Neural progenitor cell (in vitro differentiated cells): Measurements from ENCODE around the gene GLYATL1. TPM values are rescaled to one million over a fixed set of nuclear protein-coding genes. Genes with fewer than 3 reads are reported as not detected.

Source experiments
- DNase-seq: peaks from one replicate; pipeline ENCODE4 v3.0.0-alpha.2; 2016; ENCODE audit warnings: low spot score
- H2AFZ ChIP-seq: fragments of 200-600 bp; sonication (generic); replicated peaks from 2 replicates; pipeline ENCODE4 v1.6.1; 2016; ENCODE audit warnings: antibody characterized with exemption
- H3F3A ChIP-seq: fragments of 200-600 bp; sonication (generic); 2 replicates; pipeline ENCODE4 v1.6.1; 2016; ENCODE audit warnings: antibody characterized with exemption, low read depth
- H3K27ac ChIP-seq: fragments of 200-600 bp; sonication (generic); 2 replicates; pipeline ENCODE4 v1.5.1; 2016; ENCODE audit warnings: mild to moderate bottlenecking
- H3K27me3 ChIP-seq: fragments of 200-600 bp; sonication (generic); 2 replicates; pipeline ENCODE4 v1.6.1; 2016; ENCODE audit warnings: mild to moderate bottlenecking, moderate library complexity
- H3K36me3 ChIP-seq: fragments of 200-600 bp; sonication (generic); 2 replicates; pipeline ENCODE4 v1.5.1; 2016
- H3K4me1 ChIP-seq: fragments of 200-600 bp; sonication (generic); 2 replicates; pipeline ENCODE4 v1.6.1; 2016; ENCODE audit warnings: mixed run types
- H3K4me2 ChIP-seq: fragments of 200-600 bp; sonication (generic); 2 replicates; pipeline ENCODE4 v1.6.1; 2016
- H3K4me3 ChIP-seq: fragments of 200-600 bp; sonication (generic); 2 replicates; pipeline ENCODE4 v1.5.1; 2016
- H3K79me2 ChIP-seq: fragments of 200-600 bp; sonication (generic); 2 replicates; pipeline ENCODE4 v1.6.1; 2016; ENCODE audit warnings: low read depth
- H3K9ac ChIP-seq: fragments of 200-600 bp; sonication (generic); 2 replicates; pipeline ENCODE4 v1.6.1; 2016
- H3K9me3 ChIP-seq: fragments of 200-600 bp; sonication (generic); 2 replicates; pipeline ENCODE4 v1.5.1; 2016; ENCODE audit warnings: low read depth
- H4K20me1 ChIP-seq: fragments of 200-600 bp; sonication (generic); 2 replicates; pipeline ENCODE4 v1.6.1; 2016; ENCODE audit warnings: low read depth
- H3K27ac Mint-ChIP-seq: 3 replicates; pipeline ENCODE4 v1.8.0; 2021; ENCODE audit warnings: mixed read lengths
- H3K27me3 Mint-ChIP-seq: 2 replicates; pipeline ENCODE4 v1.8.0; 2022; ENCODE audit warnings: low read depth, mild to moderate bottlenecking, inconsistent platforms, moderate library complexity, mixed read lengths; ENCODE audit not compliant: insufficient read depth
- H3K36me3 Mint-ChIP-seq: 3 replicates; pipeline ENCODE4 v1.8.0; 2021; ENCODE audit warnings: mixed read lengths
- H3K4me1 Mint-ChIP-seq: 3 replicates; pipeline ENCODE4 v1.8.0; 2021; ENCODE audit warnings: mixed read lengths
- H3K4me3 Mint-ChIP-seq: 3 replicates; pipeline ENCODE4 v1.8.0; 2021; ENCODE audit warnings: mild to moderate bottlenecking, moderate library complexity, mixed read lengths
- H3K9me3 Mint-ChIP-seq: 3 replicates; pipeline ENCODE4 v1.8.0; 2020; ENCODE audit warnings: mixed read lengths
- EZH2 ChIP-seq: fragments of 200-600 bp; sonication (generic); IDR thresholded peaks from 2 replicates; pipeline ENCODE4 v1.6.1; 2017; ENCODE audit warnings: antibody characterized with exemption, mild to moderate bottlenecking, moderate library complexity
- EZH2phosphoT487 ChIP-seq: fragments of 200-600 bp; sonication (generic); IDR thresholded peaks from 2 replicates; pipeline ENCODE4 v1.6.1; 2017; ENCODE audit warnings: antibody characterized with exemption
- total RNA-seq: library from RNA; depleted of rRNA; stranded (reverse); fragments of >200 nt; gene quantifications from 2 replicates; pipeline ENCODE4 v1.2.3, GENCODE V29; 2015; ENCODE audit warnings: low replicate concordance
- TF ChIP-seq, protein P1 (sequence below): fragments of 200-600 bp; sonication (generic); IDR thresholded peaks from 2 replicates; pipeline ENCODE4 v1.5.1; 2017; ENCODE audit warnings: antibody characterized with exemption, mild to moderate bottlenecking

Gene GLYATL1
- total RNA-seq, 1 donor from 2014 or later, result 9.1 TPM

DNA sequence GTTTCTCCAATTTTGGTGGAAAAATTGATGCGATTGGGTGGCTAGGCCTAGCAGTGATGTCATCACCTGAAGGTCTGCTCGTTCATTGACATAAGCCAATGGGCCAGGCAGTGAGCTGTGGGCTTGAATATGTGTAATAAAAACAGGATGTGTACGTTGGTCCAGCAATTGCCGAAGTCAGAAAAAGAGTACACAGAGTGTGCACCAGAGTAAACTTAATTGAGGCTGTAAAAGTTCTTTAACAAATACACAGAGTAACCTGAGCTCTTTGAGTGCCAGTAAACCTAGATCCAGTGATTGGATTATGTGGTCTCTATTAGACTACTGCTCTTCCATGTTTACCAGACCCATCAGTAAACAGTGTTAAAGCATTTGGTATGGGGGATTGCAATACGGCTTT is 13.0 kb upstream of the GLYATL1 start:
- Histone ChIP-seq H3K9ac (no peak overlapping the region), H3K27me3 (no peaks in the 10 kb centered on the region), H3K4me1 (peaks cover 43% of the 10 kb centered on the region), H4K20me1 (no peaks in the 10 kb centered on the region), H3K27ac (no peak overlapping the region), H3K4me2 (peak overlapping the region; percentile 77), H3K36me3 (no peaks in the 10 kb centered on the region), H3K79me2 (no peaks in the 10 kb centered on the region), H3K9me3 (no peaks in the 10 kb centered on the region), H2AFZ (no peak overlapping the region), H3K4me3 (no peak overlapping the region), H3F3A (peaks cover 30% of the 10 kb centered on the region)
- TF ChIP-seq EZH2 (no peak), EZH2phosphoT487 (no peak)
- TF ChIP-seq, protein P1, sequence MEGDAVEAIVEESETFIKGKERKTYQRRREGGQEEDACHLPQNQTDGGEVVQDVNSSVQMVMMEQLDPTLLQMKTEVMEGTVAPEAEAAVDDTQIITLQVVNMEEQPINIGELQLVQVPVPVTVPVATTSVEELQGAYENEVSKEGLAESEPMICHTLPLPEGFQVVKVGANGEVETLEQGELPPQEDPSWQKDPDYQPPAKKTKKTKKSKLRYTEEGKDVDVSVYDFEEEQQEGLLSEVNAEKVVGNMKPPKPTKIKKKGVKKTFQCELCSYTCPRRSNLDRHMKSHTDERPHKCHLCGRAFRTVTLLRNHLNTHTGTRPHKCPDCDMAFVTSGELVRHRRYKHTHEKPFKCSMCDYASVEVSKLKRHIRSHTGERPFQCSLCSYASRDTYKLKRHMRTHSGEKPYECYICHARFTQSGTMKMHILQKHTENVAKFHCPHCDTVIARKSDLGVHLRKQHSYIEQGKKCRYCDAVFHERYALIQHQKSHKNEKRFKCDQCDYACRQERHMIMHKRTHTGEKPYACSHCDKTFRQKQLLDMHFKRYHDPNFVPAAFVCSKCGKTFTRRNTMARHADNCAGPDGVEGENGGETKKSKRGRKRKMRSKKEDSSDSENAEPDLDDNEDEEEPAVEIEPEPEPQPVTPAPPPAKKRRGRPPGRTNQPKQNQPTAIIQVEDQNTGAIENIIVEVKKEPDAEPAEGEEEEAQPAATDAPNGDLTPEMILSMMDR, result no peak
- no peak overlapping the region for H3K27ac Mint-ChIP-seq
- H3K4me1 Mint-ChIP-seq, result peaks cover 32% of the 10 kb centered on the region
- no peak overlapping the region for H3K4me3 Mint-ChIP-seq
- no peak for DNase-seq
- no peaks in the 10 kb centered on the region for H3K9me3 Mint-ChIP-seq
- peaks cover 5% of the 10 kb centered on the region for H3K27me3 Mint-ChIP-seq
- H3K36me3 Mint-ChIP-seq, result no peaks in the 10 kb centered on the region

- peaks cover 32% of the 10 kb centered on the region for H3K4me1 Mint-ChIP-seq
These were observed 12.6 kb upstream of the GLYATL1 start for GRCh38 chr11:58926695-58927094.

DNA sequence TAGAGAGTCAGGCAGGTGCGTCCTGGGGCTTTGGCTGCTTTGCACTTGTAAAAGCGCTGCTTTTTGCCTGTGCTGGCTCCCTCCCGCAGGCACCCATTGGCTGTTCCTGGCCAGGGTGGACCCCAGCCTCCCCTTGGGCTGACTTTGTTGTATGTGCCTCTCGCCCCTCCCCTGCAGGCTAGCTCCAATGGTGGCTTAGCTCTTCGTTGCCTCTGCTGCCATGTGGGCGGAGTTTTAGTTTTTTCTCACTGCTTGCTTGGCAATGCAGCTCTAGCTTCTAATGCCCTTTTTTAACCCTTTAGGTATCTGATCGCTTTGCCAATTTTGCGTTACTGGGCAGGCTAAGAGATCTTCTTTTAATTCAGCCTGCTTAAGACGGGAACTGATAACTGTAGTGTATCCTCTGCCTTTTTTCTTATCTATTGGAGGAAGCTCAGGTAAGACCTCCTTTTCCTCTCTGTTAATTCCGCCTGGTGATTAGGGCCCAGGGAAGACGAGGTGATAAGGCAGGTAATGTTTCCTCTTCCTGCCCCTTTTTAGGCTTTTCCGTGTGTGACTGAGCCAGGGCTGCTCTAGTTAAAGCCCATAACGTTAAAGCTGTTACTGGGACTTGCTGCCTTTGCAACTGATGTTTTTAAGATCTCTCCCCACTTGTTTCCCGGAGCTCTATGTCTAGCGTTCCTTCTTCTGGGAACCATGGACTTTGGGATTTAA is 11.7 kb upstream of the GLYATL1 start:
- H3K9me3 ChIP-seq, result no peaks in the 10 kb centered on the region
- no peaks in the 10 kb centered on the region for H3K27me3 ChIP-seq
- Mint-ChIP-seq H3K27me3 (peaks cover 5% of the 10 kb centered on the region), H3K4me3 (peak overlapping the region; percentile 75), H3K9me3 (no peaks in the 10 kb centered on the region), H3K27ac (peak overlapping the region; percentile 34), H3K4me1 (peaks cover 32% of the 10 kb centered on the region), H3K36me3 (no peaks in the 10 kb centered on the region)
- no peaks in the 10 kb centered on the region for H3K36me3 ChIP-seq
- H3K4me2 ChIP-seq, result peak overlapping the region; percentile 77
- no peaks in the 10 kb centered on the region for H3K79me2 ChIP-seq
- TF ChIP-seq EZH2 (no peak), EZH2phosphoT487 (no peak)
- TF ChIP-seq, protein P1, result no peak
- H3K4me3 ChIP-seq, result peak overlapping the region; percentile 47
- peak; percentile 97 for DNase-seq
- no peak overlapping the region for H3K9ac ChIP-seq
- H3K27ac ChIP-seq, result peak overlapping the region; percentile 22
- H3K4me1 ChIP-seq, result peaks cover 43% of the 10 kb centered on the region
- H2AFZ ChIP-seq, result peak overlapping the region; percentile 87
- no peaks in the 10 kb centered on the region for H4K20me1 ChIP-seq
- H3F3A ChIP-seq, result peaks cover 30% of the 10 kb centered on the region

More at GRCh38 chr11:58926695-58927094, 12.6 kb upstream of the GLYATL1 start:
- H3K4me2 ChIP-seq, result peak overlapping the region; percentile 77
- H3K27me3 ChIP-seq, result no peaks in the 10 kb centered on the region
- H3K4me3 ChIP-seq, result peak overlapping the region; percentile 47
- no peak overlapping the region for H3K4me3 Mint-ChIP-seq
- peaks cover 5% of the 10 kb centered on the region for H3K27me3 Mint-ChIP-seq
- no peak overlapping the region for H3K9ac ChIP-seq
- no peak for DNase-seq
- H3K9me3 ChIP-seq, result no peaks in the 10 kb centered on the region
- TF ChIP-seq EZH2, result no peak
- no peak for TF ChIP-seq EZH2phosphoT487
- TF ChIP-seq, protein P1, result no peak
- peaks cover 43% of the 10 kb centered on the region for H3K4me1 ChIP-seq
- H3K36me3 ChIP-seq, result no peaks in the 10 kb centered on the region
- H3K27ac Mint-ChIP-seq, result no peak overlapping the region
- no peak overlapping the region for H3K27ac ChIP-seq
- H3F3A ChIP-seq, result peaks cover 30% of the 10 kb centered on the region
- no peaks in the 10 kb centered on the region for H3K36me3 Mint-ChIP-seq
- no peaks in the 10 kb centered on the region for H3K9me3 Mint-ChIP-seq
- no peaks in the 10 kb centered on the region for H3K79me2 ChIP-seq
- H4K20me1 ChIP-seq, result no peaks in the 10 kb centered on the region
- H2AFZ ChIP-seq, result peak overlapping the region; percentile 31
